ENCODE results near the gene CBLC. TPM values are rescaled to one million over a fixed set of nuclear protein-coding genes. Genes with fewer than 3 reads are reported as not detected.
"Not testable (repeated sequence)": the region's sequence is repeated elsewhere in the genome, so short reads cannot be mapped to it uniquely, and the experiment has no call there.

Gene CBLC
- total RNA-seq, 2 experiments from 2014 or later: not detected

DNA sequence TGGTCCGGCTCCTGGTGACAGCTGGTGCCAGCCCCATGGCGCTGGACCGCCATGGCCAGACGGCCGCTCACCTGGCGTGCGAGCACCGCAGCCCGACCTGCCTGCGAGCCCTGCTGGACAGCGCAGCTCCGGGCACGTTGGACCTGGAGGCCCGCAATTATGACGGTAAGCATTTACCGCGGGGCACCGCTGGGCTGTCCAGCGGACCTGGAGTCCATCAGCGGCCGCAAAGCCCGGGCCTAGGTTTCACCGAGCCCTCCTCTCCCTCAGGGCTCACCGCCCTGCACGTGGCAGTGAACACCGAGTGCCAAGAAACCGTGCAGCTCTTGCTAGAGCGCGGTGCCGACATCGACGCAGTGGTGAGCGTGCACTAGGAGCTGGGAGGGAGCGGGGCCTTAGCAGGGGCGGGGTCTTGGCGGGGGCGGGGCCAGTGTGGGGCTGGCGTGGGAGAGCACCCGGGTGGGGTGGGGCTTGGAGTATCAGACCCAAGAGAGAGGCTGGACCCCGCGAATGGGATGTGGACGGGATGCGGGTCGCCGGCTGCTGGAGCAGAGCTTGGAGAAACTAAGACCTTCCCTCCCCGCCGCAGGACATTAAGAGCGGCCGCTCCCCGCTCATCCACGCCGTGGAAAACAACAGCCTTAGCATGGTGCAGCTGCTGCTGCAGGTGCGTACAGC lies 20.5 kb upstream of the CBLC start:
- ChIA-PET CTCF (interaction anchor here (1.1 to 1.7 kb wide), 2 partner anchors 13 to 33 kb away, joined by 3 to 7 read pairs; no protein-coding TSS in a partner anchor), POLR2A (interaction anchor here (0.6 kb wide), 1 partner anchor 262 kb away, joined by 5 read pairs; no protein-coding TSS in a partner anchor)

DNA sequence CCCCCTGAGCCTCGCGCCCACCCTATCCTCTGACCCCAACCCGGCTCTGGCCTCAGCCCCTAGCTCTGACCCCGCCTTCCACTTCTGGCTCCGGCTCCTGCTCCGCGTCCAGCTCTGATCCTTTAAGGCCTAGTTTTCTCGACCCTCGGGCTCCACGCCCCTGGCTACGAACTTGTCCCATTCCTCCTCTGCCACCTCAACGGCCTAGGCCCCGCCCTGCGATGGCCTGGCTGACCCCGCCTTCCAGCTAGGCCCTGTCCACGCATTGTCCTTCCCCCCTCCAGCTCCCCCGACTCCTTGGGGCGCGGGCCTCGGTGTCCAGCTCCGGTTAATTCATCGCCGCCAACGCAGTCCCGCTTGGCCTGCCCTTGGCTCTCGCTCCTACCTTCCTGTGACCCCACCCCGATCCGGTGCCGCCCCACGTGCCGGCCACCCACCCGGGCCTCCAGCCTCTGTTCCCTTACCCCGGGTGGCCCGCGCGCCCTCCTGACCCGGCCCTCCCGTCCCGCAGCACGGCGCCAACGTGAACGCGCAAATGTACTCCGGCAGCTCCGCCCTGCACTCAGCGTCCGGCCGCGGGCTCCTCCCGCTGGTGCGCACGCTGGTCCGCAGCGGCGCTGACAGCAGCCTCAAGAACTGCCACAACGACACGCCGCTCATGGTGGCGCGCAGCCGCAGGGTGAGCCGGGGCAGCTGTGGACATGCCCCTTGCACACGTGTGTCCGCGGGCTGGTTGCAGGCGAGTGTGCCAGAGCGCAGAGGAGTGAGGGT lies 19.8 kb upstream of the CBLC start:
- POLR2A ChIA-PET: interaction anchor here (0.6 kb wide), 1 partner anchor 261 kb away, joined by 5 read pairs; no protein-coding TSS in a partner anchor
- CTCF ChIA-PET: interaction anchor here (1.1 to 1.7 kb wide), 3 partner anchors 13 to 34 kb away, joined by 3 to 7 read pairs (median 5); no protein-coding TSS in a partner anchor

DNA sequence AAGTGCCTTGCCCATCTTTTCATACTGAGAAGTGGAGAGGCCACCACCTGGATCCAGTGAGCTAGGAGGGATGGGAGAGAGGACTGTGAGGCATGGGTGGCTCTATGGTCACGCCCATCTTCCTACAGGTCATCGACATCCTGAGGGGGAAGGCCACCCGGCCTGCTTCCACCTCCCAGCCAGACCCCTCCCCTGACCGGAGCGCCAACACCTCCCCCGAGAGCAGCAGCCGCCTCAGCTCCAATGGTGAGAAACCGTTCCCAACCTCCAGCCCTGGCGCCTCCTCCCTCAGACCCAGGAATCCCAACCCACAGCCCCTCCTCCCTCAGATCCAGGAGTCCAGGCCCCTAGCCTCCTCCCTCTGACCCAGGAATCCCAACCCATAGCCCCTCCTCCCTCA lies 19.1 kb upstream of the CBLC start:
- CTCF ChIA-PET: interaction anchor here (1.2 kb wide), 1 partner anchor 12 kb away, joined by 5 read pairs; no protein-coding TSS in a partner anchor
- POLR2A ChIA-PET: no interaction called here

DNA sequence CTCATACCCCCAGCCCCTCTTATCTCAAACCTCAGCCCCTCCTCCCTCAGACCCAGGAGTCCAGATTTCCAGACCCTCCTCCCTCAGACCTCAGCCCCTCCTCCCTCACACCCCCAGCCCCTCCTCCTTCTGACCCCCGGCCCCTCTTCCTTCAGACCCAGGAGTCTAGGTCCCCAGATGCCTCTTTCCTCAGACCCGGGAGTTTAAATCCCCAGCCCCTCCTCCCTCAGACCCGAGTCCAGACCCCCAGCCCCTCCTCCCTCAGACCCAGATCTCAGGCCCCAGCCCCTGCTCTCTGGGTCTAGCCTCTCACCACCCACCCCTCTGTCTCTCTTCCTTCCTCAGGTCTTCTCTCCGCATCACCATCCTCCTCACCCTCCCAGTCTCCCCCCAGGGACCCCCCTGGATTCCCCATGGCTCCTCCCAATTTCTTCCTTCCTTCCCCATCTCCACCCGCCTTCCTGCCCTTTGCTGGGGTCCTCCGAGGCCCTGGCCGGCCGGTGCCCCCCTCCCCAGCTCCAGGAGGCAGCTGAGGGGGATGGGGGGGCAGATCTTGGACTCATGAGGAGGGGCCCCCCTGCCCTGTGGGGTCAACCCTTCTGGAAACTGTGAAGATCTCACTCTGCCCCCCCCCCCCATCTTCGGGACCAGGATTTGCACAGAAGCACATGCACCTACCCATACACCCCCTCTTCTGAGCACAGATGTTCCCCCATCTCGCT lies 18.4 kb upstream of the CBLC start:
- CTCF ChIA-PET: interaction anchor here (1.2 kb wide), 1 partner anchor 11 kb away, joined by 5 read pairs; no protein-coding TSS in a partner anchor
- POLR2A ChIA-PET: no interaction called here

DNA sequence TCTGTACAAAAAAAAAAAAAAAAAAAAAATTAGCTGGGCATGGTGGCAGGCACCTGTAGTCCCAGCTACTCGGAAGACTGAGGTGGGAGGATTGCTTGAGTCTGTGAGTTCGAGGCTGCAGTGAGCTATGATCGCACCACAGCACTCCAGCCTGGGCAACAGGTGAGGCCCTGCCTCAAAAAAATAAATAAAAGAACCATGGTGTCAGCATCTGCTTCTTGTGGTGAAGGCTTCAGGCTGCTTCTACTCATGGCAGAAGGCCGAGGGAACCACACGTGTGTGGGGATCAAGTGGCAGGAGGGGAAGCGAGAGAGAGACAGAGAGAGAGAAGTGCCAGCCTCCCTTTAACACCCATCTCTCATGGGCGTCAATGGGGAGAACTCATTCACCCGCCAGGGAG lies 15.7 kb upstream of the CBLC start:
- CTCF ChIA-PET: interaction anchor here (1.1 kb wide), 1 partner anchor 37 kb away, joined by 3 read pairs; no protein-coding TSS in a partner anchor
- POLR2A ChIA-PET: no interaction called here

DNA sequence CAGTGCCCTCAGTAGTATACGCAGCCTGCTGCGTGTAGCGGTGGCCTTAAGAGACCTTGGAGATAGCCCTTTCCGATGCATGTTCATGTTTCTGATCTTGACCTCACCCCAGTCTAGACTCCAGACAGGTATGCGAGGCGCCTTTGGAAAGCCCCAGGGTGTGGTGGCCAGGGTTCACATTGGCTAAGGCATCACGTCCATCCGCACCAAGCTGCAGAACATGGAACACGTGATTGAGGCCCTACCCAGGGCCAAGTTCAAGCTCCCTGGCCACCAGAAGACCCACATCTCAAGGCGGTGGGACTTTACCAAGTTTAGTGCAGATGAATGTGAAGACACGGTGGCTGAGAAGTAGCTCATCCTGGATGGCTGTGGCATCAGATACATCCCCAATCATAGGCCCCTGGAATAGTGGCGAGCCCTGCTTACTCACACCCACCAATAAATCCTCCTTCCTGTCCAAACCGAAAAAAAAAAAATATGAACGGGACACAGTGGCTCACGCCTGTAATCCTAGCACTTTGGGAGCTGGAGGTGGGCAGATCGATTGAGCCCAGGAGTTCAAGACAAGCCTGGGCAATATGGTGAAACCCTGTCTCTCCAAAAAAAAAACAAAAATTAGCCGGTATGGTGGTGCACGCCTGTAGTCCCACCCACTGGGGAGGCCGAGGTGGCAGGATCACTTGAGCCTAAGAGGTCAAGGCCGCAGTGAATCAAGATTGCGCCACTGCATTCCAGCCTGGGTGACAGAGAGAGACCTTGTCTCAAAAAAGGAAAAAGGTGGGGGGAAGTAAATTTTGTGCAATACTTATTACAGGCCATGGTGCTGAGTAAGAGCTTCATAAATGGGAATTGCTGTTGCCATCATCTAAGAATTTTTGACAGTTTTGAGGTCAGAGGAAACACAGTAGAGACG lies 12.4 kb upstream of the CBLC start:
- ChIA-PET POLR2A (interaction anchor here (1.3 kb wide), 1 partner anchor 12 kb away, joined by 4 read pairs; no protein-coding TSS in a partner anchor), CTCF (interaction anchor here (0.6 to 4.4 kb wide), 4 partner anchors 19 to 73 kb away, joined by 3 to 36 read pairs (median 4); no protein-coding TSS in a partner anchor)

DNA sequence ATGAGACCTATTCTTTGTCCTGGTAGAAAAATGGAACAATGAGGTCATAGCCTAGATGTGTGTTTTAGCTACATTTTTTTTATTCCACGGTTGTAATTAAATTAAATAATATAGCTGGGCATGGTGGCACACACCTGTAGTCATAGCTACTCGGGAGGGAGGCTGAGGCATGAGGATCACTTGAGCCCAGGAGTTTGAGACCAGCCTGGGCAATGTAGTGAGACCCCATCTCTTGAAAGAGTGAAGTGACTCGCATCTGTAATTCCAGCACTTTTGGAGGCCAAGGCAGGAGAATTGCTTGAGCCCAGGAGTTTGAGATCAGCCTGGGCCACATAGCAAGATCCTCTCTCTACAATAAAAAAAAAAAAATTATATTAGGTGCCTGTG lies 11.7 kb upstream of the CBLC start:
- CTCF ChIA-PET: interaction anchor here (0.6 to 4.4 kb wide), 3 partner anchors 40 to 72 kb away, joined by 3 to 36 read pairs (median 6); no protein-coding TSS in a partner anchor
- POLR2A ChIA-PET: interaction anchor here (1.3 to 1.4 kb wide), 2 partner anchors 13 kb away, joined by 4 to 5 read pairs; no protein-coding TSS in a partner anchor

DNA sequence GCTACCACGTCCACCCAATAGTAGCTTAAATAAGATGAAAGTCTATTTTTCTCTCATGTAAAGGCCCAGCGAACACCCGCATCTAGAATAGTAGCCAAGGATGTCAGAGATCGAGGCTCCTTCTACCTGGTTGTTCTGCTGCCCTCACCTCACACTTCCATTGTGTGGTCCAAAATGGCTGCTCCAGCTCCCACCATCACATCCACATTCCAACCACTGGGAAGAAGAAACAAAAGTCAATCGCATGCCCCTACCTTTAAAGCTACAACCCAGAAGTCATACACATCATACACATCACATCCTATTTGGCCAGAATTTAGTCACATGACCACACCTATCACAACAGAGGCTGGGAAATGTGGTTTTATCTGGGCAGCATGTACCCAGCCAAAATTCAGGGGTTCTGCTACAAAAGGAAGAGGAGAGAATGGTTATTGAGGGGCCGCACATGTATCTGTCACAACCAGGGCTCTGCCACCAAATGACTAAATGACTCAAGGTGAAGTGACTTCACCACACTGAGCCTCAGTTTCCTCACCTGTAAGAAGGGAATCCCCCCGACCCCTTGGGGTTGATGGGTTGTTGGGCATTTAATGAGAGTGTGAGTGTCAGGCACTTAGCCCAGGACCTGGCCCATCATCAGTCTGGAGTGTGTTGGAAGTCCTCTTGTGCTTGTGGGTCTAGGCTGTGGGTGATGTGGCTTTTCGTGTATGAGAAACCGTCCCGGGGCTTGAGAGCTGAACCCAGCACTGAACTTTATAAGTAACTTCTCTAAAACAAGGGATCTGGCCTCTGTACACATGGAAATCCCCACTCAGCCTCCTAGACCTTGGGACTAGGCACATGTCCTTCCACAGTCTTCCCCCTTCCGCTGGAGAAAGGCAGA lies 10.2 kb upstream of the CBLC start:
- ChIA-PET POLR2A (interaction anchor here (0.7 to 1.4 kb wide), 2 partner anchors 14 to 18 kb away, joined by 3 to 5 read pairs; no protein-coding TSS in a partner anchor), CTCF (interaction anchor here (1.5 to 4.4 kb wide), 2 partner anchors 14 to 44 kb away, joined by 5 to 36 read pairs; no protein-coding TSS in a partner anchor)

DNA sequence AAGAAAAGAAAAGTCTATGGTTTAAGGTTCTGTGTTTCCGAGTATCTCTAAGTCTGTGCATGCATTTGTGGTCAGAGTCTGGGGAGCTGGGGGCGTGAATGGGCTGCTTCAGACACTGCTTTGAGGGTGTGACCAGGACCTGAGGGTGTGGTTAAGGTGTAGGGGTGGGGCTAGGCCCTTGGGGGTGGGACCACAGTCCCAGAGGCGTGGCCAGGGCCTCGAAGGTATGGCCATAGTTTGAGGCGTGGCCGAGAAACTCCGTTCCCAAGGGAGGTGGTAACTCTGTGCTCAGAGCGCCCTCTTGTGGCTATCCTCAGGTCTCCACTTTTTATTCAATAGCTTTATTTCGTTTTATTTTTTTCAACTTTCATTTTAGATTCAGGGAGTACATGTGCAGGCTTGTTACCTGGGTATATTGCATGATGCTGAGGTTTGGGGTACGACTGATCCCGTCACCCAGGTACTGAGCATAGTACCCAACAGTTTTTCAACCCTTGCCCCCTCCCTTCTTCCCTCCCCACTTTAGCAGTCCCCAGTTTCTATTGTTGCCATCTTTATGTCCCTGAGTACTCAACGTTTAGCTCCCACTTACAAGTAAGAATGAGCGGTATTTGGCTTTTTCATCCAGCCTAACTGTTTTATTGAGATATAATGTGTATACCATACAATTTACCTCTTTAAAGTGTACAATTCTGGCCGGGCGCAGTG lies 7.0 kb upstream of the CBLC start:
- ChIA-PET CTCF (interaction anchor here (0.5 to 6.5 kb wide), 34 partner anchors 9 to 179 kb away, joined by 3 to 211 read pairs (median 4); partner anchors contain the start of gene APOE), POLR2A (interaction anchor here (0.6 to 1.2 kb wide), 5 partner anchors 9 to 47 kb away, joined by 3 to 8 read pairs (median 5); no protein-coding TSS in a partner anchor)

DNA sequence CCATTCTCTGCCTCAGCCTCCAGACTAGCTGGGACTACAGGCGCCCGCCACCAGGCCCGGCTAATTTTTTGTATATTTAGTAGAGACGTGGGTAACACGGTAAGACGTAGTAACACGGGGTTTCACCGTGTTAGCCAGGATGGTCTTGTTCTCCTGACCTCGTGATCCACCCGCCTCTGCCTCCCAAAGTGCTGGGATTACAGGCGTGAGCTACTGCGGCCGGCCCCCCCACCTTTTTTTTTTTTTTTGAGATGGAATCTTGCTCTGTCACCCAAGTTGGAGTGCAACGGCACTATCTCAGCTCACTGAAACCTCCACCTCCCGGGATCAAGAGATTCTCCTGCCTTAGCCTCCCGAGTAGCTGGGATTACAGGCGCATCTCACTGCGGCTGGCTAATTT lies 5.5 kb upstream of the CBLC start:
- CTCF ChIA-PET: interaction anchor here (0.6 to 6.5 kb wide), 10 partner anchors 12 to 88 kb away, joined by 3 to 211 read pairs (median 5); no protein-coding TSS in a partner anchor
- POLR2A ChIA-PET: not testable (repeated sequence)

DNA sequence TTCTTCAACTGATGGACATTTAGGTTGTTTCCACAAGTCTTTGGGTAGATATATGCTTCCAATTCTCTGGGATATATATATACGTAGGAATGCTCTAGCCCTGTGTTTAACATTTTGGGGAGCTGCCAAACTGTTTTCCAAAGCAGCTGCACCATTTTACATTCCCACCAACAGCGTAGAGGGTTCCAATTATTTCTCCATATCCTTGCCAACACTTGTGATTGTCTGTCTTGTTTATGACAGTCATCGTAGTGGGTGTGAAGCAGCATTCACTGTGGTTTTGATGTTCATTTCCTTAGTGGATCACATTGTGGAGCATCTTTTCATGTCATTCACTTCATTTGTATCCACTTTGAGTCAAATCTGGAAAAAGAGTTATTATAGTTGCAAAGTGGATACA lies 4.7 kb upstream of the CBLC start:
- POLR2A ChIA-PET: no interaction called here
- CTCF ChIA-PET: interaction anchor here (0.9 to 6.5 kb wide), 6 partner anchors 12 to 116 kb away, joined by 3 to 211 read pairs (median 6); no protein-coding TSS in a partner anchor

DNA sequence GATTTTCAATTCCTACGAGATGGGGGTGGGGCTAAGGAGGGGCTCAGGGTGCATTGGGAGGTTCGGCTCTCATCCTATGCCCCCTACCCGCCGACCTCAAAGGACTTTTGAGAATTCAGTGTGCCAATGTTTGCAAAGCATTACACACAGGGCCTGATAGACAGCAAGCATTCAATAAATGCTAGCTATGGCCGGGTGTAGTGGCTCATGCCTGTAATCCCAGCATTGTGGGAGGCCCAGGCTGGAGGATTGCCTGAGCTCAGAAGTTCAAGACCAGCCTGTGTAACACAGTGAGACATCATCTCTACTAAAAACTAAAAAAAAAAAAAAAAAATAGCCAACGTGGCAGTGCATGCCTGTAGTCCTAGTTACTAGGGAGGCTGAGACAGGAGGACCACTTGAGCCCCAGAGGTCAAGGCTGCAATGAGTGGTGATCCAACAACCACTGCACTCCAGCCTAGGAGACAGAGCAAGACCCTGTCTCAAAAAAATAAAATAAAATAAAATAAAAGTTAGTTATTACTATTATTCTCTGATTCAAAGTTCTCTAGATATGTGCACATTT lies 1.9 kb upstream of the CBLC start:
- CTCF ChIA-PET: interaction anchor here (1.1 to 6.5 kb wide), 3 partner anchors 51 to 119 kb away, joined by 3 to 211 read pairs (median 3); no protein-coding TSS in a partner anchor
- POLR2A ChIA-PET: no interaction called here

DNA sequence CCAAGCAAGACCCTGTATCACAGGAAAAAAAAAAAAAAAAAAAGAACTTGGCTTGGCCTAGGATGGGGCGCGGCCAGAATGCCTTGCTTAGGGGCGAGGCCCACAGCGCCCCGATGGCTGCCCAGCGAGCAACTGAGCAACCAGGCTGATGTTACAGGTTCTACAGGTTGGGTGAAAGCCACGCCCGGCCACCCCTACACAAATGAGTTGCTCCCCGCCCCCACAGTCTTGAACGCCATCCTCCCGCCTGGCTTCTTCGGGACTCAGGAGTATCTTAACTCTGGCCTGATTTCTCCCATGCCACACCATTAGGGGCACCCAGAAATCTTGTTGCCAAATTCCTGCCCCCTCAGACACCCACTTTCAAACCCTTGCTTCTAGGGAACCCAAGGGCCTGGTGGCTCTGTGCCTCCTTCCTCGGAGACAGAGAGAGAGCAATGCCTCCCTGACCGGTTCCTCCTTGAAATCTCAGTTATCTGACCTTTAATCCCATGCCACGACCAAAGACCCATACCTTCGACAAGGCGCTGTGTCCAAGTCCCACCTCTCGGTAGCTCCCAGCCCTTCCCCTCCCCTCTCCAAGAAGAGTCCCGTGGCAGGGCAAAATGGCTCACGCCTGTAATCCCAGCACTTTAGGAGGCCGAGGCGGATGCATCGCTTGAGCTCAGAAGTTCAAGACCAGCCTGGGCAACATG lies 1.1 kb upstream of the CBLC start:
- ChIA-PET CTCF (interaction anchor here (1.1 to 6.5 kb wide), 2 partner anchors 51 to 90 kb away, joined by 3 to 211 read pairs; no protein-coding TSS in a partner anchor), POLR2A (no interaction called here)

DNA sequence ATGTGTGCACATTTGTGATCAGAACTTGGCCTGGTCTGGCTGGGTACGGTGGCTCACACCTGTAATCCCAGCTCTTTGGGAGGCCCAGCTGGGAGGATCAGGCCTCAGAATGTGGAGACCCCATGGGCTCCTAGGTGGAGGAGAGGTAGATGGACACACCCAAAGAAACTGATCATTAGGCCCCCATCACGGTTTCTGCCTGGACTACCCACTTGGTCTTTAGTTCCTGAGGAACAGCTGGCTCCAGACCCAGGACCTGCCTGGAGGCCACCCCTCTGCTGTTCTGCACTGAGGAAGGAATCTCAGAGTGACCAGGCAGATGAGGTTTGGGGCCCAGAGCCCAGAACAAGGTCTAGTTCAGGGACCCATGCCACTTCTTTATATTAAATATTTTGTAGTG lies 1.5 kb downstream of the CBLC start:
- ChIA-PET POLR2A (no interaction called here), CTCF (interaction anchor here (0.9 to 1.9 kb wide), 2 partner anchors 8 to 55 kb away, joined by 4 to 5 read pairs; no protein-coding TSS in a partner anchor)

DNA sequence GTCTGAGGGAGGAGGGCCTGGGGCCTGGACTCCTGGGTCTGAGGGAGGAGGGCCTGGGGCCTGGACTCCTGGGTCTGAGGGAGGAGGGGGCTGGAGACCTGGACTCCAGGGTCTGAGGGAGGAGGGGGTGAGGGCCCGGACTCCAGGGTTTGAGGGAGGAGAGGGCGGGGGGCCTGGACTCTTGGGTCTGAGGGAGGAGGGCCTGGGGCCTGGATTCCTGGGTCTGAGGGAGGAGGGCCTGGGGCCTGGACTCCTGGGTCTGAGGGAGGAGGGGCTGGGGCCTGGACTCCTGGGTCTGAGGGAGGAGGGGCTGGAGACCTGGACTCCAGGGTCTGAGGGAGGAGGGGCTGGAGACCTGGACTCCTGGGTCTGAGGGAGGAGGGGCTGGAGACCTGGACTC lies 4.0 kb downstream of the CBLC start:
- POLR2A ChIA-PET: not testable (repeated sequence)
- CTCF ChIA-PET: interaction anchor here (1.1 kb wide), 1 partner anchor 63 kb away, joined by 3 read pairs; no protein-coding TSS in a partner anchor
